Subcutaneous preadipocyte (primary cell): ENCODE results near the gene CBLL2. TPM values are rescaled to one million over a fixed set of nuclear protein-coding genes. Genes with fewer than 3 reads are reported as not detected.

Experiments used
- total RNA-seq: library from RNA; depleted of rRNA; stranded (reverse); fragments of >200 nt; gene quantifications from 2 replicates; pipeline ENCODE4 v1.2.3, GENCODE V29; 2012

CBLL2 gene
- not detected in 2 replicates for total RNA-seq

GRCh38 chrX:22272613-22273012 lies at the start of gene CBLL2:
Gene CBLL2, plus strand, starts transcription at chrX:22272913. Its CDS starts 79 bp downstream, at chrX:22272992.

Other genes with a start within 250 kb of the CBLL2 start
- gene PHEX, start 240.6 kb upstream of the CBLL2 start, total RNA-seq, result 0.78 and 1.1 TPM in 2 replicates